ENCODE results near the gene ARHGAP26.
A peak's percentile ranks its signal among the peaks of the same experiment; 100 is the strongest.
"Not testable (repeated sequence)": the region's sequence is repeated elsewhere in the genome, so short reads cannot be mapped to it uniquely, and the experiment has no call there.

ARHGAP26 gene

GRCh38 chr5:142905348-142905747 is 135.2 kb downstream of the ARHGAP26 start:
- no peak for DNase-seq (ENCODE audit: low spot score)

- DNase-seq (ENCODE audit: low spot score): peak; percentile 23
Observed at GRCh38 chr5:142906863-142907671, 136.9 kb downstream of the ARHGAP26 start.

GRCh38 chr5:142908659-142909058 is 138.5 kb downstream of the ARHGAP26 start:
- no peak for DNase-seq (ENCODE audit: low spot score)

DNA sequence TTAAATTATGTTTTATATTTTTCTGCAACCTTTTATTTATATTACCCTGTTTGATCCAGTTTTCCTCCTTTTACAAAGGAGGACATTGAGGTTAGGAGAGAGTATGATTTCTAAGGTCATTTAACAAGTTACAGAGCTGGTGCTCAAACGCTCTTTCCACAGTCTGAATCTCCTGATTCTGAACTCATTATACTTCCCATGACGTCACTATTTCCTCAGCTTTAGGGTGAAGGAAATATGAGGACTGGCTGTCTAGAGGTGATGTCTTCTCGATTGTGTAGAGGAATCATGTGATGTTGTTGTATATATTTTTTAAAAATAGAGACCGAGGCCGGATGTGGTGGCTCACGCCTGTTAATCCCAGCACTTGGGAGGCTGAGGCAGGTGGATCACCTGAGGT is 140.0 kb downstream of the ARHGAP26 start:
- no peak for DNase-seq (ENCODE audit: low spot score)

DNA sequence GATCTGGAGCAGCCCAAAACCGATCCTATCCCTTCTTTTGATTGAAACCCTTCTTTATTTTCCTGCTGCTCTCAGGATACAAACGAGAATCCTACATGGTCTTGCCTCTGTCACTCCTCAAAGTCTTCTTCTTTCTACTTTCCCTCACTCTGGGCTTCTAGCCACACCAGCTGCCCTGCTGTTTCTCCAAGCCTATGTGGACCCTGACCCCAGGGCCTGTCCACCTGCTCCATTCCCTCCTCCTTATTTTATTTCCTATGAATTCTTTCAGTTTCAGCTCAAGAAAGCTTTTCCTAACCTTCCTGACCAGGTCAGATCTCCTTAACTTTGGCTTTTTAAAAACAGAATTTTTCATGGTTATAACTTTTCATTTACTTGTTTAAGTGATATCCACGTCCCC is 141.0 kb downstream of the ARHGAP26 start:
- no peak for DNase-seq (ENCODE audit: low spot score)

- no peak for DNase-seq (ENCODE audit: low spot score)
Observed at GRCh38 chr5:142911775-142912174, 141.6 kb downstream of the ARHGAP26 start.

DNA sequence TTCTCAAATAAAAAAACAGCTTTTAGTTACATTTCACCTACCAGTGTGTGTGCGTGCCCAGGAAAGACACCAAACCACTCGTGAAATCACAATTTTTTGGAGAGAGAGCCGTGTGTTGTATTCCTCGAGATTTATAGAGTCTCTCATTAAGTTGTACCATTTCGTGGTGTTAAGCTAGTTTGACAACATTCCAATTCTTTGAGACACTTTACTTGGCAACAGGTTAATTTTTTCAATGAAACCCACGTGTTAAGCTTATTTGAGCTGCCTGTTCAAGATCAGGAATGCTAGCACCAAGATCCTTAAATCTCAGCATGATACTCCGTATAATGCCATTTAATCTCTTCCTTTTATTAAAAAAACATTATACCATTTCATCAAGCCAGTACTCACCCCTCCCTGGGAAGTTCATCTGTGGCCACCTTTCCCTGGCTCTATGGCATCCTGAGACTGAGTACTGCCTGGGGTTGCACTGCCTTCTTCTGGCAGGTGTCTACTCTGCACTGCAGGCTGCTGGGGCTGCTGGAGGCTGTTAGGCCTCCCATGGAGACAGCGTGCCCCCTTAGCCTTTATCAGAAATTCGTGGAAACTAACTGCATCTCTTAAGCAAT is 143.7 kb downstream of the ARHGAP26 start:
- DNase-seq (ENCODE audit: low spot score): no peak

DNA sequence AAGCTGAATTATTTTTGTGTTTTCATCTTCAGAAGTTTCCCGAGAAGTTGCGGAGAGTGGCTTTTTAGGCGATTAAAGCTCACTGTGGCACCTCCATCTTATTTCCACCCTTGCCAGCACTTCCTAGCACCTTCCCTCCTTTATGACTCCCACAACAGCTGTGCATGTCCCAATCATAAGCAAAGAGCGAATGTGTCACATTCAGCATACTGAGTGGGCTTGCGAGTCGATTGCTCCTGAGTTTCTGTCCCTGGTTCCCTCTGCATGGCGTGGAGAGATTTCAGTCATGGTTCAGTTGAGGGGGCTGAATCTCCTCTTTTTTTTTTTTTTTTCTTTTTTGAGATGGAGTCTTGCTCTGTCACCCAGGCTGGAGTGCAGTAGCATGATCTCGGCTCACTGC is 144.9 kb downstream of the ARHGAP26 start:
- DNase-seq (ENCODE audit: low spot score): no peak

DNA sequence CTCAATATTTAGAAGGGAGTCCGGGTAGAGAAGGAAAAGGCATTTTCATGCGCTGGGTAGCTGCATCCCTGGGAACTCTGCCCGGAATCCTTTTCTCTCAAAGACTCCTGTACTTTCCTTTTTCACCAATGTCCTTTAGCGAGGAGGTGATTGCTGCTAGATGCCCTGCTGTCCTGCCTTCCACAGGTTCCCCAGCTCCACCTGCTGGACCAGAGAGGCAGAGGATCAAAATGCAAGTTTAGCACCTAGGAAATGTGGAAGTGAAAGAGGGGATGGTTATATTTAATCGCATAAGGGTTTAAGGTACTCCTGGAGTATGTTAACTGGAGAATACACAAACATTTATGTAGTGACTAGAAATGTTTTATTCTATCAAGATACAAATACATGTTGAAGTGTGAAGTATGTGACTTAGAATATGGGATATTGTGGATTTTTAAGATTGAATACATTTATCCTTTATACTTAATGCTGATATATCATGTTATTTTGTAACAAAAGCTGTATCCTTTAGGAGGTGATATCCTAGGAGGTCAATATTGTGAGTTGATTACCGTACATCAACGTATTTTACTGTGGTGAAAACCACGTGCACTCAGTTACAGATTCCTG is 145.7 kb downstream of the ARHGAP26 start:
- peak; percentile 34 for DNase-seq (ENCODE audit: low spot score)

GRCh38 chr5:142918959-142919635 is 148.9 kb downstream of the ARHGAP26 start:
- no peak for DNase-seq (ENCODE audit: low spot score)

- no peak for DNase-seq (ENCODE audit: low spot score)
Observed at GRCh38 chr5:142920849-142921612, 150.9 kb downstream of the ARHGAP26 start.

DNA sequence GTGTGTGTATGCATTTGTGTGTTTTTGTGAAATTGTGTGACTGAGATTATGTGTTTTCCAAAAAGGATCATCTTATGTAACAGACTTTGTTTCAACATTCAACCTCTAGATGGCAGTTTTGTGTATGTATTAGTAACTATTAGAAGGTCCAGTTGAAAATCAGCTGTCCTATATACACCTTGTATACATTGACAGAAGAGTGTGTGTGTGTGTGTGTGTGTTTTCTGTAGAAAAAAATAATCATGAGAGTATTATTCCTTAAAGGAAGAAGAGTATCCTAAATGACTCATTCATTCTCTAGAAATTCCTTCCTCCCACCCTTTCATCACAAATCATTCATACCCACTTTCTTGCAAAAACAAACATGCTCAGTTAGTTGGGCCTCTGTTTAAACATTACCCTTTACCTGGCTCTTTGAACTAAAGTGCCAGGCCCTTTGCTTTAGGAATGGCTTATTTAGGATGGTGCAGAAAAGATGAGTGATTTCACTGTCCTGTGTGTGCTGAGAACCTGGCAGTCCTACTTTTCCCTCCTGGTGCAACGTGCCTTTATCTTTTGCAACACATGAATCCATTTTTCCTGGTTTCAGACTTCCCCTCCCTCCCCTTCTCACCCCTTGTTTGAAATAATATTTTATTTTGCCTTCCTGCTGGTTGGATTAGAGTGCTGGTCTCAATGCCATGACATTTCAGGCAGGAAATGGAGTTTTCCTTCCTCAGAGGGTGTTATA is 152.2 kb downstream of the ARHGAP26 start:
- DNase-seq (ENCODE audit: low spot score): peak; percentile 88

DNA sequence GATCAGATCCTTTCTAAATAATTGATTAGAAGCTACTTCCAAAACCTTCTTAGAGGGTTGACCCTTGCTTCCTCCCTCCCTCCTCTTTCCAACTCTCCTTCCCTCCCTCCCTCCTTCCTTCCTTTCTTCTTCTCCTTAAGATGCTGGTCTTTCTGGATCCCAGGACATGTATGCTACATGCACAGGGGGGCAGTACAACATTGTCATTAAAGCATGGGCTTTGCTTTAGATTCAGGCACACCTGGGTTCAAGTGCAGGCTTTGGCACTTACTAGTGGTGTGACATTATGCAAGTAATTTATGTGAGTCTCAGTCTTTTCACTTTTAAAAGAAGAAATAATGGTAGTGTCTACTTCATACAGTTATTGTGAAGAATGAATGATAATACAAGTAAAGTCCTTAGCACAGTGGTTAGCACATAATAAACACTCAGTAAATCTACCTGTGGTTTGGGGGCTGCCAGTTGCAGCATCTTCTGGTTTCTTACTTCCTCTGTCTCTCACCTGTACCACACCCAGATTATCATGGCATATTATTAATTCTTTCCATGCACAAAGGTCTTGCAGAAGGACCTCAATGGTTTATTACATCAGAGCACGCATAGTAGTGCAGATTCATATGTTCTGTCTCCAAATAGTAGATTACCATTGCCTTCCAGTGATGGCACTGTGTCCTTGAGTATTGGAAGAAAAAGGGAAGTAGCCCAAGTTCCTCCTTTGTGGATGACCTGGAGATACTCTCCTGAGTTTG is 154.1 kb downstream of the ARHGAP26 start:
- DNase-seq (ENCODE audit: low spot score): peak; percentile 34

DNA sequence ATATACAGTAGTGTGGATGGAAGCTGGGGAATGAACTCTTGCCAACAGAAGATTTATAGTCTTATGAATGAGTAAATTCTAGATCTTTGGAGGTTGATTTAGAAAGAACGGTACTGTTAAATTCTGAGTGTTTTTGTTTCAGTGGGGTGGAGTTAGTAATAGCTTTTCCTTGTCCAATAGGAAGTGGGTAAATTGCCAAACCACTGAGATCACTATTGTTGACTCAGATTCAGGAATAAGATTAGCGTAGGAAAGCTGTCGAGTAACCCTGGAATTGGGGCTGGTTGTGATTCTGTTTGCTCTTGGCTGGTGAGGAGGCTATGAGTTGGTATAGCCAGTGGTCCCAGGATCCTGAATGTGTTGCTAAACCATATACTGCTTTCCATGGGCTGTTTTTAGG is 155.6 kb downstream of the ARHGAP26 start:
- peak; percentile 47 for DNase-seq (ENCODE audit: low spot score)

DNA sequence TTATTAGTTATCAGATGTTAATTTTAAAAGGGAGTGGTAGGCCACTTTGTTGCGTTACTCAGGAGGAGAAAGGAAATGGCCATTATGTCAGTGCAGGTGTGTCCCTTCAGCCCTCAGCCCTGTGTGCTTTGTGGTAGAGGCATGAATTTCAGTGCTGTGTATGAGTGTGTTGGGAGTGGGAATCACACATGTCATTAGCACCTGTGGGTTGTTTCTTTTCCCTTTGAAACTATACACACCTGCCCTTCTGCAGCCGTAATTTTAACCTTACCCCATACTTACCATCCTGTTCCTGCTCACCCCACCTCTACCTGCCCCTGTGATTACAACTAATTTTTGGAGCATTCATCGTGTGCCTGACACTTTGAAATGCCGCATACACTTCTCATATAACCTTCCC is 156.4 kb downstream of the ARHGAP26 start:
- DNase-seq (ENCODE audit: low spot score): no peak

GRCh38 chr5:142928999-142929398 is 158.8 kb downstream of the ARHGAP26 start:
- not testable (repeated sequence) for DNase-seq (ENCODE audit: low spot score)

DNA sequence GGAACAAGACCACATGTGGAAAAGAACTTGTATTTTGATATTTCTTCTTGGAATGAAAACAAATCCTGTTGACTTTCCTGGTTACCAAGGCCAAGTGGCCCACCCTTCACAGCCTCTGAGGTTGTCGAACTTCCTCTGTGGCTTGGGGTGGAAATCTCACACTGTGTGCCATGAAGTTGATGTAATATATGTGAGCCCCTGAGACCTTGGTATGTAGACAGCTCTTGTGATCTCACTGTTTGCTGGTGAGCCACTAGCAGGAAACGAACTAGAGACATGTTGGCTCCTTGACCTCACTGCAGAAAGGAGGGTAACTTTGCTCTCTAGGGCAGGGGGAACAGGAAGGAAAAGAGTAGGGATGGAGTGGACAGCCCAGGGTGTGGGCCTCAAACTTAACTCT is 159.4 kb downstream of the ARHGAP26 start:
- DNase-seq (ENCODE audit: low spot score): no peak

GRCh38 chr5:142930395-142931110 is 160.4 kb downstream of the ARHGAP26 start:
- no peak for DNase-seq (ENCODE audit: low spot score)

- no peak for DNase-seq (ENCODE audit: low spot score)
Observed at GRCh38 chr5:142931896-142932686, 161.9 kb downstream of the ARHGAP26 start.
